Astrocyte of the cerebellum (primary cell): ENCODE data around the gene MYT1.

Source experiments
- DNase-seq: peaks from one replicate; pipeline ENCODE4 v3.0.0-alpha.2; 2011; ENCODE audit warnings: low read depth
- H3K4me3 ChIP-seq: 2 replicates; pipeline ENCODE4 v1.5.1; 2011; ENCODE audit warnings: mild to moderate bottlenecking, low read depth, low read length, moderate library complexity
- CTCF ChIP-seq: IDR thresholded peaks from 2 replicates; pipeline ENCODE4 v1.5.1; 2012; ENCODE audit warnings: low read length, low read depth, moderate library complexity, mild to moderate bottlenecking; ENCODE audit errors: missing control alignments
- in situ Hi-C: cut with HindIII; loops from 2 replicates; pipeline ENCODE4 v1.10.0; 2017; ENCODE audit warnings: low sequenced_read_pairs

The MYT1 gene

DNA sequence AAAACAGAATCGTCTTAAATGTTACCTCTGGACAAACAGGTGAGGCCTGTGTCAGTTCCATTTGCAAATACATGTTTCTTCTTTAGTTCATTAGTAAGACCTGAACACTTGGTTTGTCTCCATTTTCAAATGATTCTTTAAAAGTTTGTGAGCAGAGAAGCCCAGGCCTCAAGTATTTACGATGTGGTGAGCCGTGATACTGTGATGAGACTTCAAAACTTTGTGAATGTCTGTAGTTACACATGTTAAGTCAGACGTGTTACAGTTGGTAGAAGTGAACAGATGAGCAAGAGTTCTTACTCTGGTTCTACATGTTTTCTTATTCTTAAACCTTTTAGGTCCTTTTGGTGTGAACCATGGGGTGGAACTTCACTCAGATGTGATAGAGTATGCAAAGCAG lies 99.8 kb downstream of the MYT1 start:
- H3K4me3 ChIP-seq, result no peak overlapping the region
- TF ChIP-seq CTCF, result no peak
- no peak for DNase-seq
- in situ Hi-C loops, result no loop called here

DNA sequence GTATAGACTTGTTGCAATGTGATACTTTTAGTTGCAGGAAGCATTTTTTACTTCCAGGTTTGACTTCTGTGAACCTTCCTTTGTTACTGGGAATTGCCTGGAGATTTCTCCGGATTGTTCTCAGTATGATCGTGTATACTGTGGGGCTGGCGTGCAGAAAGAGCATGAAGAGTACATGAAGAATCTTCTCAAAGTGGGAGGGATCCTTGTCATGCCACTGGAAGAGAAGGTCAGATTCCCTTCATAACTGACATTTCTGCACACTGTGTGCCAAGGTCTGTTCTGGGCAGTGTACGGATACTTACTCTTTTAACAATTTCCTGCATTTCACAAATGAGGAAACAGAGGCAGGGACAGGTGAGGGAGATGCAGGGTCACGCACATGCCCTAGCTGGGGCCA lies 100.9 kb downstream of the MYT1 start:
- DNase-seq, result no peak
- no peak for TF ChIP-seq CTCF
- in situ Hi-C loops, result no loop called here
- no peak overlapping the region for H3K4me3 ChIP-seq

GRCh38 chr20:64266988-64267387 lies 102.7 kb downstream of the MYT1 start:
- H3K4me3 ChIP-seq, result no peak overlapping the region
- no peak for TF ChIP-seq CTCF
- no peak for DNase-seq
- in situ Hi-C loops, result no loop called here

GRCh38 chr20:64268174-64268573 lies 103.9 kb downstream of the MYT1 start:
- H3K4me3 ChIP-seq, result no peak overlapping the region
- no peak for TF ChIP-seq CTCF
- no peak for DNase-seq
- in situ Hi-C loops, result no loop called here

- in situ Hi-C loops, result no loop called here
- no peak overlapping the region for H3K4me3 ChIP-seq
- no peak for DNase-seq
- TF ChIP-seq CTCF, result no peak
Observed at GRCh38 chr20:64269604-64270411, 105.6 kb downstream of the MYT1 start.

DNA sequence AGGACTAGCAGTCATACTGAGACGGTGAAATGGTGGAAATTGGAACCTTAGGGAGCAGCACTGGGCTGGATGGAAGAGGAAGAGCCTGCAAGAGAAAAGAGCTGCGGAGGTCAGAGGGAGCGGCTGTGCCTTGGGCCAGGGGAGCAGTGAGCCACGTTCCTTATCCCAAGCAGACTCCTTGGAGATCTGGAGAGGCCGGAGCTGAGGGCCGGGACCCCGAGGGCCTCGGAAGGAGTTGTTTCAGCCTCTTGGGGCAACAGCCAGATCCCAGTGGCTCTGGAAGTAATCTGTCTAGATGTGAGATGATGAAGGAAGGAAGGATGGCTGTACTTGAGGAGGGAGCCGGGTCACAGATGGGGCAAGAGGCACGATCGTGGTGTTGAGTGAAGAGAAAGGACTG lies 107.4 kb downstream of the MYT1 start:
- TF ChIP-seq CTCF, result no peak
- in situ Hi-C loops, result no loop called here
- H3K4me3 ChIP-seq, result no peak overlapping the region
- DNase-seq, result no peak

DNA sequence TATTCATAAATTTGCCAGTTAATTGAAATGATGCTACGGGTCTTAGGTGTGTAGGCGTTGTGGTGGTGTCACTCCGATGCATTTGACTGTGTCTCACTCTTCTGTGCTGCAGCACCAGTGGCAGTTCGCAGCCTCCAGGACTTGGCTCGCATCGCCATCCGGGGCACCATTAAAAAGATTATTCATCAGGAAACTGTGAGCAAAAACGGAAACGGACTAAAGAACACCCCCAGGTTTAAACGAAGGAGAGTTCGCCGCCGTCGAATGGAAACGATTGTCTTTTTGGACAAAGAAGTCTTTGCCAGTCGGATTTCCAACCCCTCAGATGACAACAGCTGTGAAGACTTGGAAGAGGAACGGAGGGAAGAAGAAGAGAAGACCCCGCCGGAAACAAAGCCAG lies 108.9 kb downstream of the MYT1 start:
- TF ChIP-seq CTCF, result no peak
- in situ Hi-C loops, result no loop called here
- H3K4me3 ChIP-seq, result no peak overlapping the region
- DNase-seq, result no peak
